H1 (cell line): ENCODE data around the gene AFAP1L1. TPM values are rescaled to one million over a fixed set of nuclear protein-coding genes. Genes with fewer than 3 reads are reported as not detected.
A peak's percentile ranks its signal among the peaks of the same experiment; 100 is the strongest.

Experiments used
- KDM4A ChIP-seq: IDR thresholded peaks from one replicate; pipeline ENCODE4 v1.7.1; 2012; ENCODE audit warnings: low read depth, mild to moderate bottlenecking, moderate library complexity, low read length, inconsistent platforms; ENCODE audit not compliant: severe bottlenecking
- PHF8 ChIP-seq: fragments of 200-600 bp; sonication (generic); conservative IDR thresholded peaks from 2 replicates; pipeline ENCODE4 v1.7.1; 2012; ENCODE audit warnings: low read depth, mild to moderate bottlenecking, inconsistent platforms, low read length, moderate library complexity
- SIN3A ChIP-seq, 2 experiments: IDR thresholded peaks in 1 of 2; conservative IDR thresholded peaks in 1 of 2; 2 replicates each; pipeline ENCODE4 v1.6.1; 2011 to 2012; ENCODE audit warnings: low read length in 2 of 2, improper control_type of control experiment in 1 of 2, low read depth in 1 of 2, mild to moderate bottlenecking in 1 of 2
- TBP ChIP-seq: IDR thresholded peaks from 2 replicates; pipeline ENCODE4 v1.6.1; 2011; ENCODE audit warnings: low read depth, low read length, improper control_type of control experiment
- polyA plus RNA-seq, 7 experiments: library from polyadenylated mRNA; depleted of rRNA in 3 of 7; stranded (reverse) in 5 of 7; unstranded in 2 of 7; fragments of >200 nt in 5 of 7; fragments of 200-250 nt in 2 of 7; gene quantifications; 1 replicate in 5 of 7; 2 replicates in 1 of 7; 4 replicates in 1 of 7; pipeline versions ENCODE4 v1.2.1 to v1.2.3, GENCODE V29; 2011 to 2013; ENCODE audit warnings: missing spikeins in 2 of 7, mixed read lengths in 2 of 7
- total RNA-seq: library from RNA; stranded (reverse); fragmentation: NEBNext Ultra II Directional; extraction: Animal tissue kit (Norgen Biotek cat#: 25700); gene quantifications from 2 replicates; pipeline ENCODE4 v1.2.1, GENCODE V29; 2021

AFAP1L1 gene
- total and polyA plus RNA-seq, 2 of the 8 experiments (the other 6 are each of a cell fraction or from before 2014, with no cell fraction given), result 0.79 to 4.7 TPM

- TF ChIP-seq PHF8, result no peak
- no peak for TF ChIP-seq KDM4A
- 0 out of 2 replicates have a peak, but pooled peaks have one; percentile 36 for TF ChIP-seq TBP
- peak in 1 of 2 experiments; percentile 31; a peak in 1 of 4 replicates for TF ChIP-seq SIN3A (conservative IDR thresholded peaks at IDR 0.05 in 1 of 2, IDR thresholded peaks at IDR 0.05 in 1 of 2; ENCODE audit: low read depth in 1 of 2, low read length in 2 of 2)
These were observed 404 bp upstream of the AFAP1L1 start (continued) for GRCh38 chr5:149271195-149271715.
